ENCODE results near the gene CEACAM6.

The CEACAM6 gene

DNA sequence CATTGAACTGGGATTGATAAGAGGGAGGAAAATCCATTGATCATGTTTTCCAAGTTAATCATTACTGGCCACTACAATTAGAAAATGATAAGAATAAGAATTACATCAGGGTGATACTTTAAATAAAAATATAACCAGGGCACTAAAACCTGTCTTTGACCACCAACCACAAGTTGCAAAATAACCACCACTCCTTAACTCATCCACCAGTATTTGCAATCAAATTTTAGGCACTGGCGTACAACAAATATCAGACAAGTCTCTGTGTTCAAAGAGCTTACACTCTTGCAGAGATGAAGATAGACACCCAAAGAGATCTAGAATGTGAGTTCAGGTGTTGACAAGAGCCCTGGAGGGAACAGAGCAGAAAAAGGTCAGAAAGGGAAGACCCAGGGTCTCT is 41.6 kb downstream of the CEACAM6 start:
- DNase-seq (ENCODE audit: low spot score) = no peak

DNA sequence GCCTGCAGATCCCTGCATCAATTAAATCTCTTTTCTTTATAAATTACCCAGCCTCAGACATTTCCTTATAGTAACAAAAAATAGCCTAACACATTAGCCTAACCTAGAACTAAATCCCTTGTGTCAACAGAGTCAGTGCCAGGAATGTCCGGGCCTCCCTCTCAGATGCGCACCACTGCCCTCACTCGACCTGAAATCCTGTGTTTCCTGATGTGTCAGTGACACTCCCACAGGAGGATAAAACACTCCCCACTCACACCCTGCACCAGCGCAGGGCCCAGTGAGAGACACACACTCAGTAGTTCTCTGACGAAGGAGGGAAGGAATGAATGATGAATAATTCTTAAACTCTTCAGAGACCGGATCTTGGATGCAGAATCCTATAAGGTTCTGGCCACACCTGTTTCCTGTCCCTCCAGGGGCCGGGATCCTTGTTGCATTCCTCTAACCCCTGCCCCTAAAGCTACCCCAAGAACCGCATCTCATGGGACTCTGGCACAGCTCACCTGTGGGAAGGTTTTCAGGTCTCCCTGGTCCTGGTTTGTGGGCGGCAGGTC is 44.2 kb downstream of the CEACAM6 start:
- DNase-seq (ENCODE audit: low spot score) = no peak

- no peak for DNase-seq (ENCODE audit: low spot score)
Observed at GRCh38 chr19:41801031-41801430, 45.7 kb downstream of the CEACAM6 start.

DNA sequence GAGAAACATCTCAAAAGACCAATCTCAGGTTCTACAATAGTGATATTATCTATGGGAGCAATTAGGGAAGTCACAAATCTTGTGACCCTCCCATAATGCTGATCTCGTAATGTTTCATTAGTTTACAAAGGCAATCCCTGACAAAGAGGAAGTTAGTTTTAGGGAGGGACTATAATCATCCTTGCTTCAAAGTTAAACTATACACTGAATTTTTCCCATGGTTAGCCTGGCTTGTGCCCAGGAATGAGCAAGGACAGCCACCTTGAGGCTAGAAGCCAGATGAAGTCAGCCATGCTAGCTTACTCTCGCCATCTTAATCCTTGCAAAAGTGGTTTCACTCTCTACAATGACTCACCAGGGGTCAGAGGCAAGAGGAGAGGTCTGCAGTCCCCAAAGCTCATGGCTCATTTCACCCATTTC is 46.5 kb downstream of the CEACAM6 start:
- no peak for DNase-seq (ENCODE audit: low spot score)

DNA sequence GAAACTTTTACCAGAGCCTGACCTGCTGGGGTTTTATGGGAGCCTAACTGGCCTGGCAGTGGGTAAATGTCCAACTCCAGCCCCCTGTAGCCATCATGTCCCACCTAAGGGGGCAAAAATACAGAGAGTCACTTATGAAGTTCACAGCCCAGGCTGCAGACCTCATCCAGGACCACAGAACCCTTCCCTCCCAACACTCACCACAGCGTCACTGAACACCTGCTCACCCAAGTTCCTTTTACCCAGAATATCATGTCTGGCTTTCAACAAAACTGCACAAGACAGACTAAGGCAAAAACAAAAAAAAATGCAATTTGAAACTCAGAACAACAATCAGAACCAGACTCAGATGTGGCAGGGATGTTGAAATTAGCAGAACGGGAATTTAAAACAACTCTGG is 47.4 kb downstream of the CEACAM6 start:
- no peak for DNase-seq (ENCODE audit: low spot score)

DNA sequence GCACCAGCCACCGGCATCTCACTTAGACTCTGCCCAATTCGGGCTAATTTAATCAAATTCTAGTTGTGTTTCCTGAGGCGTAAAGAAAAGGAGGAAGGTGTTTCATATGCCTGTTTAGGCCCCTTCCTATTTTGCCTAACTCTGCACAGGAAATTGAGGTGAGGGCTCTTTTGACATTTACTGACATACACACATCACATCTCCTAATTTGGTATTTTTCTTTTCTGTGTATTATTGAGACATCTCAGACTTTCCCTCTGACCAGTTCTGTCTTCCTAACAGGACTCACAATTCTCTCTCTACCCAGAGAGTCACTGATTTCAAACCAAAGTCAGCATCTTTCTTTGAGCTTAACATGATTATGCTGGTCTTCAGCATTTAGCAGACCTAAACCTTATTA is 49.0 kb downstream of the CEACAM6 start:
- DNase-seq (ENCODE audit: low spot score) = no peak

DNA sequence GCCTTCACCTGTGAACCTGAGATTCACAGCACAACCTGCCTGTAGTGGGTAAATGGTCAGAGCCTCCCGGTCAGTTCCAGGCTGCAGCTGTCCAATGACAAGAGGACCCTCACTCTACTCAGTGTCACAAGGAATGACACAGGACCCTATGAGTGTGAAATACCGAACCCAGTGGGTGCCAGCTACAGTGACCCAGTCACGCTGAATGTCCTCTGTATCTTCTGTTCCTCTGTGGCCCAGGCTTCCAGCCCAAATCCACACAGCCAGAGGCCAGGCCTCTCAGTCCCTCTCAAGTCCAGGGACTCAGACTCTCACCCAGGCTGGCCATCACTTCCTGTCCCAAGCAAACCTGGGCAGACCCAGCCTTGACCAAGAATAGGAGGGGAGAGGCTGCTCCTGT is 51.8 kb downstream of the CEACAM6 start:
- DNase-seq (ENCODE audit: low spot score) = no peak

- DNase-seq (ENCODE audit: low spot score) = no peak
Observed at GRCh38 chr19:41808663-41809566, 53.6 kb downstream of the CEACAM6 start.

DNA sequence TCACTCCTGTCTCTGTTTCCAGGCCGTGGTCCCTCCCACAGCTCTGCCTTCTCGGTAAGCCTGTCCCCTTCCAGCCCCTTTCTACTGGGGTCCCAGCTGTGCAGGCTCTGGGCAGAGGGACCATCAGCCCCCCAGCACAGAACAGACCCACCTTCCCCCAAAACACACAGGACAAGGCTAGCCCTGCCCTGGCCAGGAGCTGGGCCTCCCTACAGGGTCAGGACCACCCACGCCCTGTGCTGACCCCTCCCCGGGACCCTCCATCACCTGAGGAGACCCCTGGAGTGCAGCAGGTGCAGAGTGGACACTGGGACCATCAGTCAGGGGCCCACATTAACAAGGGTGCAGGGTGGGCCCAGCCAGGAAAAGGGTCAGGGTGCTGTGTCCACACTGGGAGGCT is 55.0 kb downstream of the CEACAM6 start:
- DNase-seq (ENCODE audit: low spot score) = no peak

DNA sequence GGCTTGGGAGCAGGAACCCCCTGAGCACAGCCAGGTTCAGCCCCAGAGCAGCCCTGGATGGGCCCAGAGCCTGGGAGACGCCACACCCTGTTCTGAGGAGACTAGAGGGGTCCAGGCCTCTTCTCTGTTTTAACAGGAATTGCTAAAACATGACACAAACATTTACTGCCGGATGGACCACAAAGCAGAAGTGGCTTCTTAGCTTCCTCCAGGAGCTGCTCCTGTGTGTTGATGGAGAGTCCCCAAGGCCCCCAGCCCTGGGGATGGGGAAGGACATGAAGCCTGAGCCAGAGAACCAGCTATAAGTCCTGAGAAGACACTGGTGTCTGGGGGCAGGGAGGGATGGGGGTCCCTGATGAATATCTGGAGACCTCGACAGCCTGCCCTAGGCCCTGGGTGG is 55.7 kb downstream of the CEACAM6 start:
- DNase-seq (ENCODE audit: low spot score) = no peak

- DNase-seq (ENCODE audit: low spot score) = no peak
Observed at GRCh38 chr19:41811981-41812380, 56.7 kb downstream of the CEACAM6 start.

DNA sequence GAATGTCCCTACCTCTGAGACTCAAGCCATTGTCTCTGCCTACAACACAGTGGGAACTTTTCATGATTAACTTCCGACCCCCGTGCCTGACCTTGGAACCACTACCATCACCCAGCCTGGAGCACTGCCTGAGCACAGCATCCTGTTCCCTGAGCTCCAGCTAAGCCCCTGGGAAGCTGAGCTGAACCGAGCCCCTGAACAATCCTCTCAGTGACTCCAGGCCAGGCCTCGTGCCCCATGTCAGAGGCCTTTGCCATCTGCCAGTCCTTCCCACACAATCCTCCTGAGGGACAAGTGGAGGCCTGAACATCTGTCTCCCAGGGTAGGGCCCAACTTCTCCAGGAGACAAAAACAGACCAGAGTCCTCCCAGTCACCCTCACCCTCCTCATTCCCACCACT is 58.6 kb downstream of the CEACAM6 start:
- DNase-seq (ENCODE audit: low spot score) = no peak

GRCh38 chr19:41815301-41815700 is 60.0 kb downstream of the CEACAM6 start:
- no peak for DNase-seq (ENCODE audit: low spot score)

DNA sequence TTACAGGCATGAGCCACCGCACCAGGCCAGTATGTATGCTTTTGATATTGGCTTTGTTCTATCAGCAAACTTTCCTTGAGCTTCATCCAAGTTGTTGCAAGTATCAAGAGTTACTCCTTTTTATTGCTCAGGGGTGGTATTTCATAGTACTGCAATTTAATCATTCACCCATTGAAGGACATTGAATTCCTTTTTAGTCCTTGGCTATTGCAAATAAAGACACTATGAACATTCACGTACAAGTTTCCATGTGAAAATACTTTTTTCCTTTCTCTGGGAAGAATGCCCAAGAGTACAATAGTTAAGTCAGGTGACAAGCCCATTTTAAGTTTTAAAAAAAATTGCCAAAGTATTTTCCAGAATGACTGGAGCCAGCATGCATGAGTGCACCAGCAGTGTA is 61.4 kb downstream of the CEACAM6 start:
- DNase-seq (ENCODE audit: low spot score) = no peak

- peak; percentile 45 for DNase-seq (ENCODE audit: low spot score)
Observed at GRCh38 chr19:41821003-41821735, 65.8 kb downstream of the CEACAM6 start.

All from cerebellar cortex (tissue), 1 donor.